Neutrophil (primary cell): Measurements from ENCODE around the gene PLXDC2.
A peak's percentile ranks its signal among the peaks of the same experiment; 100 is the strongest.

Experiments
- H3K27ac ChIP-seq: fragments of 200-600 bp; sonication (generic); 2 replicates; pipeline ENCODE4 v1.5.1; 2016; ENCODE audit warnings: mild to moderate bottlenecking, moderate library complexity
- H3K27me3 ChIP-seq: fragments of 200-600 bp; sonication (generic); 2 replicates; pipeline ENCODE4 v1.6.0; 2016; ENCODE audit warnings: mild to moderate bottlenecking
- H3K36me3 ChIP-seq: fragments of 200-600 bp; sonication (generic); 2 replicates; pipeline ENCODE4 v1.5.1; 2017
- H3K4me1 ChIP-seq, 2 experiments: fragments of 200-600 bp in 1 of 2; sonication (generic) in 1 of 2; 1 replicate in 1 of 2; 2 replicates in 1 of 2; pipeline versions ENCODE4 v1.5.1 to v1.6.1; 2013 to 2016; ENCODE audit warnings: low read depth in 1 of 2, low read length in 1 of 2, mild to moderate bottlenecking in 1 of 2, moderate library complexity in 1 of 2; ENCODE audit not compliant: control insufficient read depth in 1 of 2, insufficient read depth in 1 of 2
- H3K4me3 ChIP-seq, 2 experiments: fragments of 200-600 bp in 1 of 2; sonication (generic) in 1 of 2; 1 replicate in 1 of 2; 2 replicates in 1 of 2; pipeline ENCODE4 v1.5.1; 2013 to 2016; ENCODE audit warnings: low read depth in 1 of 2, low read length in 1 of 2, mild to moderate bottlenecking in 1 of 2, moderate library complexity in 1 of 2
- H3K9me3 ChIP-seq: fragments of 200-600 bp; sonication (generic); 2 replicates; pipeline ENCODE4 v1.5.1; 2016
- CTCF ChIP-seq: fragments of 200-600 bp; sonication (generic); IDR thresholded peaks from 2 replicates; pipeline ENCODE4 v1.5.1; 2016; ENCODE audit warnings: antibody characterized with exemption

Gene PLXDC2

GRCh38 chr10:19824381-19825342 lies 8.4 kb downstream of the PLXDC2 start:
- H3K4me3 ChIP-seq = no peak overlapping the region
- H3K9me3 ChIP-seq = no peaks in the 10 kb centered on the region
- H3K4me1 ChIP-seq = peaks cover 64 to 67% of the 10 kb centered on the region in 2 experiments
- no peaks in the 10 kb centered on the region for H3K36me3 ChIP-seq
- H3K27ac ChIP-seq = peak overlapping the region; percentile 82
- no peak for TF ChIP-seq CTCF
- H3K27me3 ChIP-seq = no peaks in the 10 kb centered on the region

GRCh38 chr10:19825700-19826099 lies 9.5 kb downstream of the PLXDC2 start:
- Histone ChIP-seq H3K36me3 (no peaks in the 10 kb centered on the region), H3K27ac (peak overlapping the region; percentile 82), H3K27me3 (no peaks in the 10 kb centered on the region), H3K4me3 (peak overlapping the region in 1 of 2 experiments; percentile 36), H3K4me1 (peaks cover 63 to 71% of the 10 kb centered on the region in 2 experiments), H3K9me3 (no peaks in the 10 kb centered on the region)
- TF ChIP-seq CTCF = no peak

- Histone ChIP-seq H3K27ac (peak overlapping the region; percentile 82), H3K9me3 (no peaks in the 10 kb centered on the region), H3K36me3 (no peaks in the 10 kb centered on the region), H3K4me3 (peak overlapping the region; percentile 10 to 36), H3K4me1 (peaks cover 63 to 72% of the 10 kb centered on the region in 2 experiments), H3K27me3 (no peaks in the 10 kb centered on the region)
- no peak for TF ChIP-seq CTCF
Measured at GRCh38 chr10:19826712-19827111, 10.5 kb downstream of the PLXDC2 start.

- Histone ChIP-seq H3K27me3 (no peaks in the 10 kb centered on the region), H3K9me3 (no peaks in the 10 kb centered on the region), H3K27ac (peak overlapping the region; percentile 82), H3K4me1 (peaks cover 63 to 82% of the 10 kb centered on the region in 2 experiments), H3K4me3 (peak overlapping the region in 1 of 2 experiments; percentile 6), H3K36me3 (no peaks in the 10 kb centered on the region)
- TF ChIP-seq CTCF = no peak
Measured at GRCh38 chr10:19828278-19829049, 12.2 kb downstream of the PLXDC2 start.

- no peak overlapping the region for H3K27ac ChIP-seq
- H3K4me3 ChIP-seq = no peak overlapping the region
- no peak for TF ChIP-seq CTCF
- H3K4me1 ChIP-seq = peaks cover 22 to 40% of the 10 kb centered on the region in 2 experiments
- H3K36me3 ChIP-seq = no peaks in the 10 kb centered on the region
- H3K27me3 ChIP-seq = no peaks in the 10 kb centered on the region
- H3K9me3 ChIP-seq = no peaks in the 10 kb centered on the region
Measured at GRCh38 chr10:19832699-19833098, 16.5 kb downstream of the PLXDC2 start.
